ENCODE data around the gene GMCL2. TPM values are rescaled to one million over a fixed set of nuclear protein-coding genes. Genes with fewer than 3 reads are reported as not detected.

The GMCL2 gene
- polyA plus RNA-seq, 1 donor (not counting 4 experiments of a cell fraction or from before 2014, with no cell fraction given), result not detected

- Histone ChIP-seq H4K20me1 (ENCODE audit: control insufficient read depth, extremely low read depth, insufficient read depth, low read length) (peaks cover 19% of the 10 kb centered on the region), H3K4me2 (ENCODE audit: control insufficient read depth, extremely low read depth, insufficient read depth, low read depth, low read length) (no peak overlapping the region)
Observed at GRCh38 chr5:178216088-178216534, 28.9 kb upstream of the GMCL2 start.

GRCh38 chr5:178215280-178216002 is 28.3 kb upstream of the GMCL2 start:
- Histone ChIP-seq H3K4me2 (ENCODE audit: control insufficient read depth, extremely low read depth, insufficient read depth, low read depth, low read length) (no peak overlapping the region), H3K27ac (ENCODE audit: control insufficient read depth, insufficient read depth, low read length) (no peak overlapping the region), H3K36me3 (ENCODE audit: control insufficient read depth in 2 of 2, extremely low read depth in 1 of 2, insufficient read depth in 2 of 2, low read length in 2 of 2) (peaks cover 30 to 38% of the 10 kb centered on the region in 2 experiments), H3K27me3 (ENCODE audit: control insufficient read depth, extremely low read depth, insufficient read depth, low read length) (no peaks in the 10 kb centered on the region), H3K79me2 (ENCODE audit: control insufficient read depth, insufficient read depth, low read length) (no peaks in the 10 kb centered on the region), H3K9me3 (ENCODE audit: control insufficient read depth, low read depth, low read length) (no peaks in the 10 kb centered on the region), H3K4me3 (ENCODE audit: control insufficient read depth in 2 of 3, extremely low read depth in 1 of 3, insufficient read depth in 2 of 3, low read depth in 1 of 3, low read length in 3 of 3) (no peak overlapping the region), H2AFZ (ENCODE audit: control insufficient read depth, low read length) (no peak overlapping the region), H4K20me1 (ENCODE audit: control insufficient read depth, extremely low read depth, insufficient read depth, low read length) (peaks cover 19% of the 10 kb centered on the region), H3K4me1 (ENCODE audit: control insufficient read depth, extremely low read depth, insufficient read depth, low read length) (no peaks in the 10 kb centered on the region), H3K9me1 (ENCODE audit: control insufficient read depth, extremely low read depth, insufficient read depth, low read length) (peaks cover 4% of the 10 kb centered on the region), H3K9ac (ENCODE audit: control insufficient read depth, extremely low read depth, insufficient read depth, low read length) (no peak overlapping the region)
- dilution Hi-C loops (cut with MboI; ENCODE audit: extremely low pct_ligation_motif_present, low sequenced_read_pairs), result no loop called here
- TF ChIP-seq CTCF (optimal IDR thresholded peaks at IDR 0.05 in 1 of 3, IDR thresholded peaks at IDR 0.05 in 1 of 3, conservative IDR thresholded peaks at IDR 0.05 in 1 of 3; ENCODE audit: extremely low read depth in 1 of 3, insufficient read depth in 2 of 3, low read length in 3 of 3) (no peak), EZH2 (IDR thresholded peaks at IDR 0.05; ENCODE audit: low read length) (no peak)
- DNase-seq (ENCODE audit: low read depth, low spot score), result no peak
- FAIRE-seq, result no peak

More at GRCh38 chr5:178216088-178216534, 28.9 kb upstream of the GMCL2 start:
- Histone ChIP-seq H3K9me3 (ENCODE audit: control insufficient read depth, low read depth, low read length) (no peaks in the 10 kb centered on the region), H3K4me1 (ENCODE audit: control insufficient read depth, extremely low read depth, insufficient read depth, low read length) (no peaks in the 10 kb centered on the region), H3K36me3 (ENCODE audit: control insufficient read depth in 2 of 2, extremely low read depth in 1 of 2, insufficient read depth in 2 of 2, low read length in 2 of 2) (peaks cover 32 to 38% of the 10 kb centered on the region in 2 experiments), H3K4me3 (ENCODE audit: control insufficient read depth in 2 of 3, extremely low read depth in 1 of 3, insufficient read depth in 2 of 3, low read depth in 1 of 3, low read length in 3 of 3) (no peak overlapping the region), H3K27ac (ENCODE audit: control insufficient read depth, insufficient read depth, low read length) (no peak overlapping the region), H3K27me3 (ENCODE audit: control insufficient read depth, extremely low read depth, insufficient read depth, low read length) (no peaks in the 10 kb centered on the region), H3K9ac (ENCODE audit: control insufficient read depth, extremely low read depth, insufficient read depth, low read length) (no peak overlapping the region), H2AFZ (ENCODE audit: control insufficient read depth, low read length) (no peak overlapping the region), H3K79me2 (ENCODE audit: control insufficient read depth, insufficient read depth, low read length) (no peaks in the 10 kb centered on the region), H3K9me1 (ENCODE audit: control insufficient read depth, extremely low read depth, insufficient read depth, low read length) (peaks cover 4% of the 10 kb centered on the region)
- FAIRE-seq (no peak), DNase-seq (ENCODE audit: low read depth, low spot score) (no peak)
- no peak for TF ChIP-seq CTCF (optimal IDR thresholded peaks at IDR 0.05 in 1 of 3, IDR thresholded peaks at IDR 0.05 in 1 of 3, conservative IDR thresholded peaks at IDR 0.05 in 1 of 3; ENCODE audit: extremely low read depth in 1 of 3, insufficient read depth in 2 of 3, low read length in 3 of 3)
- no peak for TF ChIP-seq EZH2 (IDR thresholded peaks at IDR 0.05; ENCODE audit: low read length)
- dilution Hi-C loops (cut with MboI; ENCODE audit: extremely low pct_ligation_motif_present, low sequenced_read_pairs), result no loop called here
